CMK (cell line): ENCODE results near the gene CRELD1.

Source experiments
- DNase-seq: peaks from one replicate; pipeline ENCODE4 v3.0.0-alpha.2; 2010; ENCODE audit warnings: low read depth

CRELD1 gene

DNA sequence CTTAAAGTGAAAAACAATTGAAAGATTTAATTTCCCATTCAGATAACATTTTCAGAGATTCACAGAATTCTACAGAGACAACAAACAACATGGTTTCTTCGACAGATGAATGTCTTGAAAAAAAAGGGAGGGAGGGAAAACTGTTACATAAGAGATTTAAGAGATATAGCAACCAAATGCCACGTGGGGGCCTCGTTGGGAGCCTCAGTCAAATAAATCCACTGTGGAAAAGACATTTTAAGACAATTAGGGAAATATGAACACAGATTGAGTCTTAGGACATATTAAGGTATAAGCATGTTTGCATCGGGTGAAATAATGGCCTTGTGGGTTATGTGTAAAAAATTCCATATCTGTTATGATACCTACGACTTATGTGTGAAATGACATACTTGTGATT lies 23.6 kb downstream of the CRELD1 start:
- DNase-seq: no peak

- DNase-seq: no peak
These were observed 31.7 kb downstream of the CRELD1 start for GRCh38 chr3:9965200-9965875.

DNA sequence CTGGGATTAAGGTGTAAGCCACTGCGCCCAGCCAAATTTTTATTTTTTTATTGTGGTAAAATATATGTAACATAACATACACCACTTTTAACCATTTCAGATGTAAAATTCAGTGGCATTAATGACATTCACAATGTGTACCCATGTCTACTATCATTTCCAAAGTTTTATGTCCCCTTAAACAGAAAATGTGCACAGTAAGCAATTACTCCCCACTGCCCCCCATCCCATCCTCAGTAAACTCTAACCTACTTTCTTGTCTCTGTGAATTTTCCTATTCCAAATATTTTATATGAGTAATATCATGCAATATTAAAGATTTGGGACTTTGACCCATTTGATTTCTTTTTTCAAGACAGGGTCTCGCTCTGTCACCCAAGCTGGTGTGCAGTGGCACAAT lies 33.2 kb downstream of the CRELD1 start:
- DNase-seq: no peak

GRCh38 chr3:9969632-9970019 lies 36.0 kb downstream of the CRELD1 start:
- DNase-seq: no peak

DNA sequence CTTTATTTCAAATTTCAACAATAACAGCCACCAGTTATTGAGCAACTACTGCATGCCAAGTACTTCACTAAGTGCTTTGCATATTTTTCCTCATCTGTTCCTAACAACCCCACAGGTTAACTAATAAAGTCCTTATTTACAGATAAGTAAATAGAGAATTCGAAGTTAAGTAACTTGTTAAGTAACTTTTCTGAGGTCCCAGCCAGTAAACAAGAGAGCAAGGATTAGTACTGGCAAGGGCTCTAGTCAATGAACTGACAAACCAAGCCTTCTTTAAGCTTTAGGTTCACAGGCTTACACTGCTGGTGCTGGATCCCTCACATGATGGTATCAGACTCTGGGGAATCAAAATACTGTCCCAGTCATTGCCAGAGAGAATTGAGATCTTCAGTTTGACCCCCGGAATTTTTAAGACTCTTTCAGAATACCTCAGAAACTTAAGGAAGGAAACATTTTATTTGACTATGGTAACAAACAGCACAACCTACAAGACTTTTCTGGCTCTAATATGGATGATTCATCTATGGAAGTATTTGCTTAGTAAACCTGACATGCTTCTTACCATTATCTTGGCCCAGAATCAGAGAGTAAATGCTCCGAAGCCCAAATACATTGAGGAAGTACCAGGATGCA lies 36.5 kb downstream of the CRELD1 start:
- DNase-seq: no peak

- DNase-seq: peak; percentile 69
These were observed 43.4 kb downstream of the CRELD1 start for GRCh38 chr3:9976721-9977709.

DNA sequence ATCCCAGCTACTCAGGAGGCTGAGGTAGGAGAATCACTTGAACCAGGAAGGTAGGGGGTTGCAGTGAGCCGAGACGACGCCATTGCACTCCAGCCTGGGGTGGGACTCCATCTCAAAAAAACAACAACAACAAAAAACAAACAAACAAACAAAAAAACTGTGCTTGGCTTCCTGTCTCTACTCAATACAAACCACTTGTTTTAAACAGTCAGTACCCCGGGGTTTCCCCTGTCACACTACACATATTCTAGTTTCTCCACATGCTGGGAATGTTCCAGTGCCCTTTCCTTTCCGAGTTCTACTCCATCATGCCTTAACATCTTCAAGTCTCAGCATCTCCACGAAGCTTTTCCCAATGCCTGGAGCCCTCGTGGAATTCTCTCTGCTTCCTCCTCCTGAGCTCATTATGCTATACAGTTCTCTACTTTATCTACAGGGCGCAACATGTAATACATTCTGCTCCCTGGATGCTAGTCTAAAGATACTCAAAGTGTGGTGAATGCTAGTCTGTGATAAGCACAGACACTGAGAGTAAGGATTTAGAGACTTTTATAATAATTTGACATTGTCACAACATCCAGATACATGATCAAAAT lies 45.2 kb downstream of the CRELD1 start:
- no peak for DNase-seq

- no peak for DNase-seq
These were observed 46.6 kb downstream of the CRELD1 start for GRCh38 chr3:9980251-9980650.

- DNase-seq: no peak
These were observed 52.6 kb downstream of the CRELD1 start for GRCh38 chr3:9986230-9986725.

DNA sequence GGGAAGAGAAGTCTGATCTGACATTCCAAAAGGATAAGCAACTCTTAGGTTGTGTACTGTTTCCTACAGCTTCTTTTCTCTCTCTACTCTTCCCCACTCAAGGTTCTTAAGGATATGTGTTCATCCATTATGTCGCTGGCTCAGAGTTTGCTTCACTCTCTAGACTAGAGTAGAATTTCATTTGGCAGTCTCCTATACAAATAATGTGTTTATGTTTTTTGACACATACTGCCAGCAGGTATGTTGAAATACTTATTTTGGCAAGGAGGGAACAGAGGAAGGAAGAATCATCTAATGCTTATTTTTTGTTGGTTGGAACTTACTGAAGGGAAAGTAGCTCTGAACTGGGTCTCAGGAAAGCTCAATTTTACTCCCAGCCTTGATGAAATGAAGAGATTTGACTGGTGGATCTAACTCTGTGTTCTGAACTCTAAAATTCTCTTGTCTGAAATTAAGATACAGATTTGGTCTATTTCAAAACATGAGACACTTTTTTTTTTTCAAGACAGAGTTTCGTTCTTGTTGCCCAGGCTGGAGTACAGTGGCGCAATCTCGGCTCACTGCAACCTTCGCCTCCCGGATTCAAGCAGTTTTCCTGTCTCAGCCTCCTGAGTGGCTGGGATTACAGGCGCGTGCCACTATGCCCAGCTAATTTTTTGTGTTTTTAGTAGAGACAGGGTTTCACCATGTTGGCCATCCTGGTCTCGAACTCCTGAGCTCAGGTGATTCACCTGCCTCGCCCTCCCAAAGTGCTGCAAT lies 60.6 kb downstream of the CRELD1 start:
- DNase-seq: no peak
